Ascending aorta (tissue), 2 donors: ENCODE measurements around the gene FLYWCH2. TPM values are rescaled to one million over a fixed set of nuclear protein-coding genes. Genes with fewer than 3 reads are reported as not detected.

ENCODE experiments used
- DNase-seq, 2 donors: peaks; one replicate each; pipeline ENCODE4 v3.0.0-alpha.2; 2019; ENCODE audit warnings: low spot score in 2 of 2
- H3K27ac ChIP-seq, 2 donors: fragments of 200-600 bp; sonication (generic); one replicate each; pipeline ENCODE4 v1.5.1; 2016 to 2017; ENCODE audit warnings: mild to moderate bottlenecking in 1 of 2
- H3K27me3 ChIP-seq: fragments of 200-600 bp; sonication (generic); one replicate; pipeline ENCODE4 v1.5.1; 2017
- H3K36me3 ChIP-seq, 2 donors: fragments of 200-600 bp; sonication (generic); one replicate each; pipeline ENCODE4 v1.5.1; 2016
- H3K4me1 ChIP-seq, 2 donors: fragments of 200-600 bp; sonication (generic); one replicate each; pipeline ENCODE4 v1.5.1; 2016 to 2017; ENCODE audit warnings: mild to moderate bottlenecking in 1 of 2
- H3K4me3 ChIP-seq, 2 donors: fragments of 200-600 bp; sonication (generic); one replicate each; pipeline ENCODE4 v1.5.1; 2016 to 2017; ENCODE audit warnings: mild to moderate bottlenecking in 1 of 2
- H3K9me3 ChIP-seq, 2 donors: fragments of 200-600 bp; sonication (generic); one replicate each; pipeline ENCODE4 v1.5.1; 2016
- intact Hi-C: fragments of 100-400 bp; cut with DNase I; formaldehyde crosslinking; loops from one replicate; pipeline ENCODE4 v1.15.1; 2023
- total RNA-seq: library from RNA; depleted of rRNA; stranded (reverse); fragments of >200 nt; gene quantifications from one replicate; pipeline ENCODE4 v1.1.0, GENCODE V29; 2016
- TF ChIP-seq, protein P1 (sequence below), 3 experiments: fragments of 200-600 bp in 2 of 3; fragments of 450-650 bp in 1 of 3; sonication (generic) in 2 of 3; IDR thresholded peaks; one replicate each; pipeline ENCODE4 v1.5.1; 2016 to 2019; ENCODE audit warnings: antibody characterized with exemption in 3 of 3, mild to moderate bottlenecking in 1 of 3, moderate library complexity in 1 of 3

The FLYWCH2 gene, protein sequence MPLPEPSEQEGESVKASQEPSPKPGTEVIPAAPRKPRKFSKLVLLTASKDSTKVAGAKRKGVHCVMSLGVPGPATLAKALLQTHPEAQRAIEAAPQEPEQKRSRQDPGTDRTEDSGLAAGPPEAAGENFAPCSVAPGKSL
- 109 TPM for total RNA-seq

DNA sequence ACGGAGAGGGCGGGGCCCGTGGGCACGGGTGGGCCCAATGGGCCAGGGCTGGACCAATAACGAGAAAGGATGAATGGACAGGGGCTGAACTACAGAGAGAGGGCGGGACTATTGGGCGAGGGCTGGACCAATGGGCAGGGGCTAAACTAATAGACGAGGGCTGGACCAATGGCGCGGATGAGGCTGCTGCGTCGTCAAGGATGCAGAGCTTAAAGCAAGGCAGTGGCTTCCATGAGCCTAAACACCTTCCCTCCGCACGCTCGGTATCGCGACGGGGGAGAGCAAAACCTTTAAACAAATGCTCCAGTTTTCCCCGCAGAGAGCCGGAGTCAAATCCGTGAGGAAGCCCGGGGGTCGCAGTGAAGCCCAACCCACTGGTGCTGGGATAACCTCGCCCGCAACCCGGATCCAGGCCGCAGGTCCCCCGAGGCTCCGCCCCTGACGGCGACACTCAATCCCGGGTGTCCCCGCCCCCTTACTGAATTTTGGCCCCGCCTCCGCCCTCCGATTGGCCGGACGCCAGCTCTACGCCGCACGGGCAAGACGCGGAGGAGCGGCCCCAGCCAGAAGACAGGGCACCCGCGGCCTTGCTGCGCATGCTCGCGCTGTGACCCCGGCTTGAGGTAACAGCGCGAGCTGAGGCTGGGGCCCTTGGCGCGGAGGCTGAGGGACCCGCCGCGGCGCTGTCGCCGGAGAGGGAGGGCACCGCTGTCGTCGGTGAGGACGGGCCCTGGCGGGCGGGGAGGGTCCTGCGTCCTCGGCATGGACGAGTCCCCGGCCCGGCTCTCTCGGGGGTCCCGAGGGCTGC lies at the start of gene FLYWCH2:
Gene FLYWCH2 (plus strand): TSS at position 566 of the 808 bp plus-strand sequence. CDS start 13,235 bp downstream, outside the sequence.
- H3K27me3 ChIP-seq = no peaks in the 10 kb centered on the region
- H3K27ac ChIP-seq = peak within 1 kb of the TSS; percentile 91 to 94
- H3K36me3 ChIP-seq = no peaks in the 10 kb centered on the region
- H3K4me1 ChIP-seq = peaks cover 0 to 5% of the 10 kb centered on the region in 2 donors
- no peaks in the 10 kb centered on the region for H3K9me3 ChIP-seq
- TF ChIP-seq, protein P1, sequence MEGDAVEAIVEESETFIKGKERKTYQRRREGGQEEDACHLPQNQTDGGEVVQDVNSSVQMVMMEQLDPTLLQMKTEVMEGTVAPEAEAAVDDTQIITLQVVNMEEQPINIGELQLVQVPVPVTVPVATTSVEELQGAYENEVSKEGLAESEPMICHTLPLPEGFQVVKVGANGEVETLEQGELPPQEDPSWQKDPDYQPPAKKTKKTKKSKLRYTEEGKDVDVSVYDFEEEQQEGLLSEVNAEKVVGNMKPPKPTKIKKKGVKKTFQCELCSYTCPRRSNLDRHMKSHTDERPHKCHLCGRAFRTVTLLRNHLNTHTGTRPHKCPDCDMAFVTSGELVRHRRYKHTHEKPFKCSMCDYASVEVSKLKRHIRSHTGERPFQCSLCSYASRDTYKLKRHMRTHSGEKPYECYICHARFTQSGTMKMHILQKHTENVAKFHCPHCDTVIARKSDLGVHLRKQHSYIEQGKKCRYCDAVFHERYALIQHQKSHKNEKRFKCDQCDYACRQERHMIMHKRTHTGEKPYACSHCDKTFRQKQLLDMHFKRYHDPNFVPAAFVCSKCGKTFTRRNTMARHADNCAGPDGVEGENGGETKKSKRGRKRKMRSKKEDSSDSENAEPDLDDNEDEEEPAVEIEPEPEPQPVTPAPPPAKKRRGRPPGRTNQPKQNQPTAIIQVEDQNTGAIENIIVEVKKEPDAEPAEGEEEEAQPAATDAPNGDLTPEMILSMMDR (IDR thresholded peaks at IDR 0.05) = peak in 1 of 3 experiments; percentile 35
- peak within 1 kb of the TSS; percentile 64 to 86 for H3K4me3 ChIP-seq
- intact Hi-C loops = loop anchor here (1.0 to 2.0 kb wide), 3 partner anchors 15 to 138 kb away; partner anchors contain the start of gene TNFRSF12A
- peak; percentile 96 to 99 for DNase-seq

DNA sequence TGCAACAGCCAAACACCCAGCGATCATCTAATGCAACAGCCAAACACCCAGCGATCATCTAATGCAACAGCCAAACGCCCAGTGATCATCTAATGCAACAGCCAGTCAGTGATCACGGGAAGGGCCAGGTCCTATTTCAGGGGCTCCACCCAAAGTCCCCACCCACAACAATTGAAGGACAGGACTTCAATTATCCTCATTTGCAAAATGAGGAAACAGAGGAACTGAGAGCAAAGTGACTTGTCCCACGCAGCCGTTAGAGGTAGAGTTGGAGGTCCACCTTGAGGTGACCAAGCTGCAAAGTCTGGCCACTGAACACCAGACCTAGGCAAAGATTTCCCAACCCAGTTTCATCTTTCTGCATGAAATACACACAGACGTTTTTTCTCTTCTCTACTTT lies 49.2 kb upstream of the FLYWCH2 start:
- Histone ChIP-seq H3K27me3 (no peaks in the 10 kb centered on the region), H3K4me3 (no peak overlapping the region), H3K9me3 (no peaks in the 10 kb centered on the region), H3K36me3 (no peaks in the 10 kb centered on the region), H3K4me1 (peaks cover 0 to 9% of the 10 kb centered on the region in 2 donors), H3K27ac (no peak overlapping the region)
- TF ChIP-seq, protein P1 (IDR thresholded peaks at IDR 0.05) = no peak
- no peak for DNase-seq
- intact Hi-C loops = no loop called here

DNA sequence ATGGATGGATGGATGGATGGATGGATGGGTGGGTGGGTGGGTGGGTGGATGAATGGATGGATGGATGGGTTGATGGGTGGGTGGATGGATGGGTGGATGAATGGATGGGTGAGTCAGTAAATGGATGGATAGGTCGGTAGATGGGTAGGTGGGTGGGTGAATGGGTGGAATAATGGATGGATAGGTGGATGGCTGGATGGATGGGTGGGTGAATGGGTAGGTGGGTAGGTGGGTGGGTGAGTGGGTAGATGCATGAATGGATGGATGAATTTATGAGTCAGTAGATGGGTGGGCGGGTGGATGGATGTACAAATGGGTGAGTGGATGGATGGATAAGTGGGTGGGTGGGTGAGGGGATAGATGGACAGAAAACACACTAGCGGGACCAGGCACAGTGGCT lies 48.0 kb upstream of the FLYWCH2 start:
- Histone ChIP-seq H3K4me1 (peaks cover 0 to 9% of the 10 kb centered on the region in 2 donors), H3K4me3 (no peak overlapping the region), H3K36me3 (no peaks in the 10 kb centered on the region), H3K27ac (no peak overlapping the region), H3K9me3 (no peaks in the 10 kb centered on the region), H3K27me3 (no peaks in the 10 kb centered on the region)
- intact Hi-C loops = no loop called here
- TF ChIP-seq, protein P1 (IDR thresholded peaks at IDR 0.05) = no peak
- no peak for DNase-seq

DNA sequence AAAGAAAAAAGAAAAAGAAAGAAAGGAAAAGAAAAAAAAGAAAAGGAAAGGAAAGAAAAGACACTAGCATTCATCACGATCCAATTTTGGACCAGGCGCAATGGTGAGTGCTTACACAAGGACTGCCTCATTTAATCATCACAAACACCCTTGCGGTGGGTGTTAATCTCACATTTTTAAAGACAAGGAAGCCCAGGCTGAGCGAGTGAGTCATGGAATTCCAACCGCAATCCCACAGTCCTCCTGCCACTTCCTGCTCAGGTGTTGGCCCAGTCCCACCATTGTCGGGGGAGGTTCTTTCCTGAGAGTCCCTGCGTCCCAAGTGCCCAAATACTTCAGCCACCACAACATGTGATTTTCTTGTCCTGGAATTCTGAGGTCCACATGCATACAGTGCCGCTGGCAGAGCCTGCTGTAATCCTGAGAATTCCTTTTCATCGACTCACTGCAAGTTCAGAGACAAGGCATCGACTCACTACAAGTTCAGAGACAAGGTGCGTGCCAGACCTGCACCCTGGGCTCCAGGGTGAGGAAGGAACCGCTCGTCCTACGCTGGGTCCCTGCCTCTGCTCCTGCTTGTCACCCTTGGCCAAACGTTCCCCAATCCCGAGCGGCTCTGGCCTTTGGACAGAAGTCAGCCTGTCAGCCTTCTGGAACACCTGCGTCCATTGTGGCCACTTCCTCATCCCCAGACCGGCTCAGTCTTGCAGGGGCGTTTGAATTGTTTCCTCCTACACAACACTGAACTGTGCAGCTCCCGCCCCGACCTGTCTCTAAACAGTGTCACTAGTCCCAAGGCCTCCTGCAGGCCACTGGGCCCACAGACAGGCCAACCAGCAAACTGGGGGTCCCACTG lies 47.1 kb upstream of the FLYWCH2 start:
- peaks cover 0 to 9% of the 10 kb centered on the region in 2 donors for H3K4me1 ChIP-seq
- DNase-seq = no peak
- TF ChIP-seq, protein P1 (IDR thresholded peaks at IDR 0.05) = no peak
- H3K27me3 ChIP-seq = no peaks in the 10 kb centered on the region
- no peaks in the 10 kb centered on the region for H3K9me3 ChIP-seq
- H3K4me3 ChIP-seq = no peak overlapping the region
- H3K27ac ChIP-seq = no peak overlapping the region
- no peaks in the 10 kb centered on the region for H3K36me3 ChIP-seq
- intact Hi-C loops = no loop called here

DNA sequence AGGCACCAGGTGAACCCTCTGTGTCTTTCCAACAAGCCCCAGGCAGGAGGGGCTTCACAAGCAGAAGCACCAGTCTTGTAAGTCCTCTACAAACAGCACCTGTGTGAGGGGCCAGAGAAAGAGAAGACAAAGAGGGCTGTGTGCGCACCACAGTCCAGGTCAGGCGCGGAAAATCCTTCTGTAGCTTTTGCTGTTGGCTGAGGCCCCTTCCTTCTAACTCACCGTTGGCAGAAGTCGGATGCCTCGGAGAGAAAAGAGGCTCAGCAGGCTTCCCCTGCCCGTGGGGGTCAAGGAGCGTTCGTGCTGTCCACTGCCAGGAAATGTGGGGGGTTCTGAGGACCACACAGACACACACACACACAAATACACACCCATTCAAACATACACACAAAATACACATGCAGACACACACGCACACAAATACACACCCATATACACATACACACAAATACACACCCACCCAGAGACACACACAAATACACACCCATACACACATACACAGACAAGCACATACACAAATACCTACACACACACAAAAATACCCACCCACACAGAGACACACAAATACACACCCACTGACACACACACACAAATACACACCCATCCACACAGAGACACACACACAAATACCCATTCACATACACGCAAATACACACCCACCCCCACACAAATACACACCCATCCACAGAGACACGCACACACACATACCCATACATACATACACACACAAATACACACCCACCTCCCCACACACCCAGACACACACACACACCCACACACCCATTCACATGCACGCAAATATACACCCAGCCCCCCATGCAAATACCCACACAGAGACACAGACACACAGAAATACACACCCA lies 46.1 kb upstream of the FLYWCH2 start:
- DNase-seq = no peak
- TF ChIP-seq, protein P1 (IDR thresholded peaks at IDR 0.05) = no peak
- intact Hi-C loops = no loop called here
- H3K9me3 ChIP-seq = no peaks in the 10 kb centered on the region
- H3K4me3 ChIP-seq = no peak overlapping the region
- H3K27ac ChIP-seq = no peak overlapping the region
- no peaks in the 10 kb centered on the region for H3K27me3 ChIP-seq
- H3K36me3 ChIP-seq = no peaks in the 10 kb centered on the region
- H3K4me1 ChIP-seq = peaks cover 0 to 9% of the 10 kb centered on the region in 2 donors
